ENCODE results near the gene RAP1GAP2. TPM values are rescaled to one million over a fixed set of nuclear protein-coding genes. Genes with fewer than 3 reads are reported as not detected.
"Not testable (repeated sequence)": the region's sequence is repeated elsewhere in the genome, so short reads cannot be mapped to it uniquely, and the experiment has no call there.

Gene RAP1GAP2
- total RNA-seq, 1 donor from 2014 or later = 10.6 TPM

DNA sequence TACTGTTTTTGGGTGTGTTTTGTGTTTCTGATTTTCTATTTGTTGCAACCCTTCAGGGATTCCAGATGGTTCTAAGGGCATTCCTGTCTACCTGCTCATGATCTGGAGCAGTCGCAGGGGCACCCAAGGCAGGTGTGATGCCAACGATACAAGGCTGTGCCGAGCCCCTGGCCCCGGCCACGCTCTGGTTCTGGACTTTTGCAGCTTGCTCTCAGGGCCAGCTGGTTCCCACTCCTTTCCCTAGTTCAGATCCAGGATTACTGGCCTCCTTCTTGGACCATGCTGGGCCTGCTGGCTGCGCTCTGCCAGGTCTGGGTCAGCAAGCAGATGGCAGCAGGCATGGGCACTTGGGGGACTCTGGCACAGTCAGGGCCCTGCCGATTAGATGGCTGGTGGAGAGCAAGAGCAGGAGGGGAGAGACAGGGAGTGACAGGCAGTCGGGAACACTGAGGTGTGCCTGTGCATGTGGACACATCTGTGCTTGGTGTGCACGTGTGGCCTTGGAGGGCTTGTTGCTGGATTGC lies 15.2 kb upstream of the RAP1GAP2 start:
- DNase-seq (ENCODE audit: low spot score) = no peak
- H3K36me3 Mint-ChIP-seq (ENCODE audit: low read depth, unreplicated experiment) = no peaks in the 10 kb centered on the region
- H3K4me3 Mint-ChIP-seq (ENCODE audit: unreplicated experiment) = no peak overlapping the region
- no peak overlapping the region for H3K27ac Mint-ChIP-seq (ENCODE audit: unreplicated experiment)
- TF ChIP-seq, protein P1, sequence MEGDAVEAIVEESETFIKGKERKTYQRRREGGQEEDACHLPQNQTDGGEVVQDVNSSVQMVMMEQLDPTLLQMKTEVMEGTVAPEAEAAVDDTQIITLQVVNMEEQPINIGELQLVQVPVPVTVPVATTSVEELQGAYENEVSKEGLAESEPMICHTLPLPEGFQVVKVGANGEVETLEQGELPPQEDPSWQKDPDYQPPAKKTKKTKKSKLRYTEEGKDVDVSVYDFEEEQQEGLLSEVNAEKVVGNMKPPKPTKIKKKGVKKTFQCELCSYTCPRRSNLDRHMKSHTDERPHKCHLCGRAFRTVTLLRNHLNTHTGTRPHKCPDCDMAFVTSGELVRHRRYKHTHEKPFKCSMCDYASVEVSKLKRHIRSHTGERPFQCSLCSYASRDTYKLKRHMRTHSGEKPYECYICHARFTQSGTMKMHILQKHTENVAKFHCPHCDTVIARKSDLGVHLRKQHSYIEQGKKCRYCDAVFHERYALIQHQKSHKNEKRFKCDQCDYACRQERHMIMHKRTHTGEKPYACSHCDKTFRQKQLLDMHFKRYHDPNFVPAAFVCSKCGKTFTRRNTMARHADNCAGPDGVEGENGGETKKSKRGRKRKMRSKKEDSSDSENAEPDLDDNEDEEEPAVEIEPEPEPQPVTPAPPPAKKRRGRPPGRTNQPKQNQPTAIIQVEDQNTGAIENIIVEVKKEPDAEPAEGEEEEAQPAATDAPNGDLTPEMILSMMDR (IDR thresholded peaks at IDR 0.05; ENCODE audit: unreplicated experiment) = no peak
- peaks cover 34% of the 10 kb centered on the region for H3K4me1 Mint-ChIP-seq (ENCODE audit: unreplicated experiment)
- H3K27me3 Mint-ChIP-seq (ENCODE audit: unreplicated experiment) = peaks cover 6% of the 10 kb centered on the region
- no peaks in the 10 kb centered on the region for H3K9me3 Mint-ChIP-seq (ENCODE audit: unreplicated experiment)

DNA sequence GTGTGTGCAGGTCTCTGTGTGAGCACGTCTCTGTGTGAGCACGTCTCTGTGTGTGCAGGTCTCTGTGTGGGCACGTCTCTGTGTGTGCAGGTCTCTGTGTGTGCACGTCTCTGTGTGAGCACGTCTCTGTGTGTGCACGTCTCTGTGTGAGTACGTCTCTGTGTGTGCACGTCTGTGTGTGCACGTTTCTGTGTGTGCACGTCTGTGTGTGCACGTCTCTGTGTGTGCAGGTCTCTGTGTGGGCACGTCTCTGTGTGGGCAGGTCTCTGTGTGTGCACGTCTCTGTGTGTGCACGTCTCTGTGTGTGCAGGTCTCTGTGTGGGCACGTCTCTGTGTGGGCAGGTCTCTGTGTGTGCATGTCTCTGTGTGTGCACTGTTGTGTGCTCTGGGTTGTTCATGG lies 14.6 kb upstream of the RAP1GAP2 start:
- H3K9me3 Mint-ChIP-seq (ENCODE audit: unreplicated experiment); H3K27me3 Mint-ChIP-seq (ENCODE audit: unreplicated experiment); DNase-seq (ENCODE audit: low spot score); H3K36me3 Mint-ChIP-seq (ENCODE audit: low read depth, unreplicated experiment): not testable (repeated sequence)
- H3K27ac Mint-ChIP-seq (ENCODE audit: unreplicated experiment) = peak overlapping the region; percentile 42
- H3K4me3 Mint-ChIP-seq (ENCODE audit: unreplicated experiment) = peak overlapping the region; percentile 33
- H3K4me1 Mint-ChIP-seq (ENCODE audit: unreplicated experiment) = peaks cover 32% of the 10 kb centered on the region

DNA sequence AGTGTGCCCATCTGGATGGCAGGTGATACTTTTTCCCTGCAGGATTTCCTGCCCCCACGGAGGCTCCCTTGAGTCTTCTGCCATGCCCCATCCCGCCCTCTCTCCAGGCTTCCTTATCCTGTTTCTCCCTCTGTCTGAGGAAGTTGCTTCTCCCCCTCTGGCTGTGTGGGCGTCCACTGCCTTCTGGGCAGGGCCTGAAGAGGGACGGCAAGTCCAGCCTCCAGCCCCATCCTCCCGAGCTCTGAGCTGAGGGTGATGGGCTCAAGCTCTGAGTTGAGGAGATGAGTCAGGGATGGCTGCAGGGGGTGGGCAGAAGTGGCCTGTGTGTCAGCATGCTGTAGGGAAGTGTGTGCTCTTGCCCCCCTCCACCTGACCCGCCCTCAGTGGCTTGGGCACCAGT lies 14.2 kb upstream of the RAP1GAP2 start:
- H3K9me3 Mint-ChIP-seq (ENCODE audit: unreplicated experiment) = no peaks in the 10 kb centered on the region
- no peak overlapping the region for H3K4me3 Mint-ChIP-seq (ENCODE audit: unreplicated experiment)
- H3K27ac Mint-ChIP-seq (ENCODE audit: unreplicated experiment) = peak overlapping the region; percentile 42
- TF ChIP-seq, protein P1 (IDR thresholded peaks at IDR 0.05; ENCODE audit: unreplicated experiment) = no peak
- peaks cover 29% of the 10 kb centered on the region for H3K4me1 Mint-ChIP-seq (ENCODE audit: unreplicated experiment)
- peak; percentile 63 for DNase-seq (ENCODE audit: low spot score)
- H3K27me3 Mint-ChIP-seq (ENCODE audit: unreplicated experiment) = peaks cover 2% of the 10 kb centered on the region
- no peaks in the 10 kb centered on the region for H3K36me3 Mint-ChIP-seq (ENCODE audit: low read depth, unreplicated experiment)

DNA sequence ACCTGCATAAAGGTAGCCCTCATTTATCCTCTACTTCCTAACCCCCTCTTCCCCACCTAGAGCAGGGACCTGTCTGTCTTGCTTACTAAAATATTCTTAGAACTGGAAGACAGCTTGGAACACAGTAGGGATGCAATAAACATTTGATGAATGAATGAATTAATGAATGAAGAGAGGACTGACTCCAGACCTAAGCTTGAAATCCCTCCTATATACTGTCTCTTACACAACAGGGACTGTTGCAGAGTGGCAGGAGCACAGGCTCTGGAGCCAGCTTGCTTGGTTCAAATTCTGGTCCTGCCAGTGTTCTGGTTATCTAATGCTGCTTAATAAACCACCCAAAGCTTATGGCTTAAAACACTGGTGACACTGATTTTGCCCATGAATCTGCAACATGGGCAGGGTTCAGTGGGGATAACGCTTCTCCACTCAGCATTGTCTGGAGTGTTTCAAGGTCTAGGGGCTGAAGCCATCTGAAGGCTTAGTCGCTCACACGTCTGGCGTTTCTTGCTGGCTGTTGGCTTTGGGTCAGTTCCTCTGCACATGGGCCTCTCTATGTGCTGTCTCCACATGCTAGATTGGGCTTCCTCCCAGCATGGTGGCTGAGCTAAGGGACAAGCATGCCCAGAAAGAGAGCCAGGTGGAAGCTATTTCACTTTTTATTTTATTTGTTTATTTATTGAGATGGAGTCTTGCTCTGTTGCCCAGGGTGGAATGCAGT lies 12.8 kb upstream of the RAP1GAP2 start:
- H3K36me3 Mint-ChIP-seq (ENCODE audit: low read depth, unreplicated experiment) = no peaks in the 10 kb centered on the region
- no peak overlapping the region for H3K27ac Mint-ChIP-seq (ENCODE audit: unreplicated experiment)
- no peak for DNase-seq (ENCODE audit: low spot score)
- TF ChIP-seq, protein P1 (IDR thresholded peaks at IDR 0.05; ENCODE audit: unreplicated experiment) = no peak
- H3K9me3 Mint-ChIP-seq (ENCODE audit: unreplicated experiment) = no peaks in the 10 kb centered on the region
- peaks cover 29% of the 10 kb centered on the region for H3K4me1 Mint-ChIP-seq (ENCODE audit: unreplicated experiment)
- H3K4me3 Mint-ChIP-seq (ENCODE audit: unreplicated experiment) = no peak overlapping the region
- no peaks in the 10 kb centered on the region for H3K27me3 Mint-ChIP-seq (ENCODE audit: unreplicated experiment)

- Mint-ChIP-seq H3K36me3 (ENCODE audit: low read depth, unreplicated experiment) (no peaks in the 10 kb centered on the region), H3K27me3 (ENCODE audit: unreplicated experiment) (no peaks in the 10 kb centered on the region), H3K4me3 (ENCODE audit: unreplicated experiment) (no peak overlapping the region), H3K4me1 (ENCODE audit: unreplicated experiment) (peaks cover 29% of the 10 kb centered on the region), H3K27ac (ENCODE audit: unreplicated experiment) (no peak overlapping the region), H3K9me3 (ENCODE audit: unreplicated experiment) (no peaks in the 10 kb centered on the region)
- no peak for DNase-seq (ENCODE audit: low spot score)
- TF ChIP-seq, protein P1 (IDR thresholded peaks at IDR 0.05; ENCODE audit: unreplicated experiment) = no peak
Observed at GRCh38 chr17:2784864-2785263, 11.4 kb upstream of the RAP1GAP2 start.

GRCh38 chr17:2785376-2785775 lies 10.9 kb upstream of the RAP1GAP2 start:
- Mint-ChIP-seq H3K4me3 (ENCODE audit: unreplicated experiment) (peak overlapping the region; percentile 56), H3K4me1 (ENCODE audit: unreplicated experiment) (peaks cover 31% of the 10 kb centered on the region), H3K27ac (ENCODE audit: unreplicated experiment) (peak overlapping the region; percentile 94)
- not testable (repeated sequence) for H3K36me3 Mint-ChIP-seq (ENCODE audit: low read depth, unreplicated experiment); H3K9me3 Mint-ChIP-seq (ENCODE audit: unreplicated experiment); DNase-seq (ENCODE audit: low spot score); H3K27me3 Mint-ChIP-seq (ENCODE audit: unreplicated experiment)
